ENCODE results near the gene BAG5. TPM values are rescaled to one million over a fixed set of nuclear protein-coding genes. Genes with fewer than 3 reads are reported as not detected.

BAG5 gene
- total and polyA plus RNA-seq, 7 donors: 13.2 to 27.1 (median 18.6) TPM

GRCh38 chr14:103576371-103577024 lies 14.0 kb upstream of the BAG5 start:
- peak overlapping the region; percentile 82 to 86 (median 84) for H3K27ac ChIP-seq
- WGBS, 2 donors: 12 to 47% methylated on average over 9 of the region's 9 CpGs
- no peaks in the 10 kb centered on the region for H3K9me3 ChIP-seq
- no peak overlapping the region for H3K4me3 ChIP-seq
- H3K27me3 ChIP-seq: no peaks in the 10 kb centered on the region
- intact Hi-C loops (cut with DNase I): loop anchor here (2.0 to 5.0 kb wide), 2 partner anchors 52 to 336 kb away; partner anchors contain the start of gene KLC1
- DNase-seq: peak; percentile 97
- H3K36me3 ChIP-seq: peaks cover 0 to 55% (median 11%) of the 10 kb centered on the region in 4 donors
- TF ChIP-seq EP300 (IDR thresholded peaks at IDR 0.05) (peak in 2 of 4 donors; percentile 44 to 73), POLR2A (IDR thresholded peaks at IDR 0.05) (no peak), POLR2AphosphoS5 (IDR thresholded peaks at IDR 0.05) (peak; percentile 61 to 76 (median 72))
- TF ChIP-seq, protein P1, sequence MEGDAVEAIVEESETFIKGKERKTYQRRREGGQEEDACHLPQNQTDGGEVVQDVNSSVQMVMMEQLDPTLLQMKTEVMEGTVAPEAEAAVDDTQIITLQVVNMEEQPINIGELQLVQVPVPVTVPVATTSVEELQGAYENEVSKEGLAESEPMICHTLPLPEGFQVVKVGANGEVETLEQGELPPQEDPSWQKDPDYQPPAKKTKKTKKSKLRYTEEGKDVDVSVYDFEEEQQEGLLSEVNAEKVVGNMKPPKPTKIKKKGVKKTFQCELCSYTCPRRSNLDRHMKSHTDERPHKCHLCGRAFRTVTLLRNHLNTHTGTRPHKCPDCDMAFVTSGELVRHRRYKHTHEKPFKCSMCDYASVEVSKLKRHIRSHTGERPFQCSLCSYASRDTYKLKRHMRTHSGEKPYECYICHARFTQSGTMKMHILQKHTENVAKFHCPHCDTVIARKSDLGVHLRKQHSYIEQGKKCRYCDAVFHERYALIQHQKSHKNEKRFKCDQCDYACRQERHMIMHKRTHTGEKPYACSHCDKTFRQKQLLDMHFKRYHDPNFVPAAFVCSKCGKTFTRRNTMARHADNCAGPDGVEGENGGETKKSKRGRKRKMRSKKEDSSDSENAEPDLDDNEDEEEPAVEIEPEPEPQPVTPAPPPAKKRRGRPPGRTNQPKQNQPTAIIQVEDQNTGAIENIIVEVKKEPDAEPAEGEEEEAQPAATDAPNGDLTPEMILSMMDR (IDR thresholded peaks at IDR 0.05): no peak
- H3K4me1 ChIP-seq: peaks cover 0 to 24% (median 23%) of the 10 kb centered on the region in 4 donors

GRCh38 chr14:103574707-103575285 lies 12.3 kb upstream of the BAG5 start:
- Histone ChIP-seq H3K4me3 (no peak overlapping the region), H3K9me3 (no peaks in the 10 kb centered on the region), H3K27me3 (no peaks in the 10 kb centered on the region), H3K4me1 (peaks cover 0 to 29% (median 24%) of the 10 kb centered on the region in 4 donors), H3K27ac (peak overlapping the region in 3 of 4 donors; percentile 83 to 86 (median 84)), H3K36me3 (peaks cover 0 to 44% (median 11%) of the 10 kb centered on the region in 4 donors)
- no peak for DNase-seq
- intact Hi-C loops (cut with DNase I): loop anchor here (5.0 kb wide), 2 partner anchors 123 to 338 kb away; no protein-coding TSS in a partner anchor
- 92 to 97% methylated on average over 18 of the region's 18 CpGs for WGBS, 2 donors
- no peak for TF ChIP-seq EP300 (IDR thresholded peaks at IDR 0.05)
- TF ChIP-seq POLR2A (IDR thresholded peaks at IDR 0.05): no peak
- TF ChIP-seq POLR2AphosphoS5 (IDR thresholded peaks at IDR 0.05): no peak
- TF ChIP-seq, protein P1 (IDR thresholded peaks at IDR 0.05): no peak

DNA sequence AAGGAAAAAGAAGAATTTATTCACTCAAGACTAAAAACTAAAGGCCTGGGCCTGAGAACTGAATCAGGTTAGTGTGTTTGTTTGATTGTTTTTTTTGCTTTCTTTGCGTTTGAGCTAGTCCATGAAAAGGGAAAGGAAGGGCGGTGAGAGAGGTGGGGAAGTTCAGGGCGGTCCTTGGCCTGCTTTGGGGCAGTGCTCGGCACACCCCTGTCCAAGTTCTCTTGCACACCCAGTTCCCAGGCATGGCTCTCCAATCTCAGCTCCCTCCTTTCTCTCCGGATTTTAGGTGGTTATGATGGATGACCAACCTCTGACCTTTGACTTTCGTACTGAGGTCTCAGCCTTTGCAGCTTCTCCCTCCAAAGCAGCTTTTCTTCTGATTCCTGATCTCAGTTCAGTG lies 11.6 kb upstream of the BAG5 start:
- no peak for DNase-seq
- intact Hi-C loops (cut with DNase I): loop anchor here (5.0 kb wide), 1 partner anchor 123 kb away; no protein-coding TSS in a partner anchor
- Histone ChIP-seq H3K4me3 (no peak overlapping the region), H3K27ac (peak overlapping the region in 2 of 4 donors; percentile 24 to 86), H3K4me1 (peaks cover 0 to 29% (median 24%) of the 10 kb centered on the region in 4 donors), H3K27me3 (no peaks in the 10 kb centered on the region), H3K9me3 (no peaks in the 10 kb centered on the region), H3K36me3 (peaks cover 0 to 37% (median 11%) of the 10 kb centered on the region in 4 donors)
- WGBS, 2 donors: 76 to 87% methylated on average over 6 of the region's 6 CpGs
- TF ChIP-seq, protein P1 (IDR thresholded peaks at IDR 0.05): no peak
- TF ChIP-seq POLR2AphosphoS5 (IDR thresholded peaks at IDR 0.05) (no peak), EP300 (IDR thresholded peaks at IDR 0.05) (no peak), POLR2A (IDR thresholded peaks at IDR 0.05) (no peak)

- no peak for DNase-seq
- 84 to 93% methylated on average over 11 of the region's 11 CpGs for WGBS, 2 donors
- Histone ChIP-seq H3K9me3 (no peaks in the 10 kb centered on the region), H3K4me1 (peaks cover 0 to 13% (median 9%) of the 10 kb centered on the region in 4 donors), H3K27ac (no peak overlapping the region), H3K36me3 (peaks cover 0 to 16% (median 4%) of the 10 kb centered on the region in 4 donors), H3K4me3 (no peak overlapping the region), H3K27me3 (no peaks in the 10 kb centered on the region)
- no peak for TF ChIP-seq POLR2AphosphoS5 (IDR thresholded peaks at IDR 0.05)
- TF ChIP-seq EP300 (IDR thresholded peaks at IDR 0.05): no peak
- TF ChIP-seq, protein P1 (IDR thresholded peaks at IDR 0.05): no peak
- intact Hi-C loops (cut with DNase I): no loop called here
Observed at GRCh38 chr14:103569408-103569807, 7.0 kb upstream of the BAG5 start.

Data from sigmoid colon (tissue), 7 donors.